HepG2 (cell line): ENCODE data around the gene TIMM23. TPM values are rescaled to one million over a fixed set of nuclear protein-coding genes. Genes with fewer than 3 reads are reported as not detected.
A peak's percentile ranks its signal among the peaks of the same experiment; 100 is the strongest.

Experiments used
- ATAC-seq: fragments of 200-7000 bp; cut with Tn5 transposase; 3 replicates; pipeline ENCODE4 v1.9.1; 2020; ENCODE audit warnings: mild to moderate bottlenecking, moderate library complexity
- BruUV-seq: library from RNA; stranded (reverse); fragments of 400-500 nt; replicated peaks from 2 replicates; lab custom pipeline; 2021; lab: Mats Ljungman, UMichigan
- CTCF ChIA-PET: fragments of 300-600 bp; formaldehyde crosslinking; extraction: SDS; loops from one replicate; lab custom pipeline; 2021; ENCODE audit warnings: low total read pairs, inconsistent platforms, low intra/inter-chr PET ratio; lab: Yijun Ruan, JAX
- POLR2A ChIA-PET: fragments of 350-600 bp; sonication (Branson Sonifier 250); formaldehyde crosslinking; loops from one replicate; lab custom pipeline; 2020; ENCODE audit warnings: antibody characterized with exemption, inconsistent platforms; lab: Yijun Ruan, JAX
- DNase-seq: peaks from one replicate; pipeline ENCODE4 v3.0.0-alpha.2; 2015; ENCODE audit warnings: low spot score
- FAIRE-seq: peaks from 3 replicates; lab custom pipeline; 2011; peaks lifted over from hg19 to GRCh38; lab: Jason Lieb, UNC
- H2AFZ ChIP-seq: one replicate; pipeline ENCODE4 v1.6.1; 2011; ENCODE audit warnings: low read length, inconsistent platforms
- H3K27ac ChIP-seq: fragments of 300-600 bp; 3 replicates; pipeline ENCODE4 v1.8.0; 2011; ENCODE audit warnings: mixed run types, mild to moderate bottlenecking, mixed read lengths, low read length, inconsistent platforms; ENCODE audit not compliant: insufficient read depth; ENCODE audit errors: extremely low read length
- H3K27me3 ChIP-seq, 2 experiments: fragments of 200-600 bp in 1 of 2; 2 replicates in 1 of 2; 3 replicates in 1 of 2; pipeline versions ENCODE4 v1.6.0 to v1.8.0; 2011; ENCODE audit warnings: low read length in 2 of 2, mild to moderate bottlenecking in 2 of 2, moderate library complexity in 2 of 2, inconsistent platforms in 1 of 2; ENCODE audit not compliant: insufficient read depth in 2 of 2, control insufficient read depth in 1 of 2
- H3K36me3 ChIP-seq, 2 experiments: fragments of 200-600 bp in 1 of 2; replicated peaks in 1 of 2; 2 replicates in 1 of 2; 3 replicates in 1 of 2; pipeline versions ENCODE4 v1.5.1 to v1.8.0; 2011; ENCODE audit warnings: low read length in 2 of 2, inconsistent platforms in 1 of 2; ENCODE audit not compliant: insufficient read depth in 2 of 2, control insufficient read depth in 1 of 2
- H3K4me1 ChIP-seq: 2 replicates; pipeline ENCODE4 v1.5.1; 2012; ENCODE audit warnings: low read length, inconsistent platforms; ENCODE audit not compliant: insufficient read depth
- H3K4me2 ChIP-seq: 2 replicates; pipeline ENCODE4 v1.6.0; 2011; ENCODE audit warnings: low read depth, low read length, inconsistent platforms
- H3K4me3 ChIP-seq, 3 experiments: fragments of 200-600 bp in 1 of 3; sonication (generic), shearing (Covaris generic) in 1 of 3; replicated peaks in 1 of 3; 2 replicates each; pipeline ENCODE4 v1.5.1; 2011 to 2016; ENCODE audit warnings: low read length in 3 of 3, inconsistent platforms in 2 of 3, low read depth in 2 of 3, mild to moderate bottlenecking in 2 of 3, control low read depth in 1 of 3, mixed read lengths in 1 of 3; ENCODE audit not compliant: insufficient read depth in 1 of 3
- H3K79me2 ChIP-seq: one replicate; pipeline ENCODE4 v1.6.1; 2011; ENCODE audit warnings: low read length, inconsistent platforms; ENCODE audit not compliant: insufficient read depth
- H3K9ac ChIP-seq: 2 replicates; pipeline ENCODE4 v1.6.0; 2011; ENCODE audit warnings: mild to moderate bottlenecking, low read depth, low read length, inconsistent platforms; ENCODE audit not compliant: insufficient read depth
- H3K9me3 ChIP-seq: 2 replicates; pipeline ENCODE4 v1.5.1; 2012; ENCODE audit warnings: mild to moderate bottlenecking, low read length
- H4K20me1 ChIP-seq: 2 replicates; pipeline ENCODE4 v1.6.0; 2011; ENCODE audit warnings: inconsistent platforms, mild to moderate bottlenecking, low read length, moderate library complexity; ENCODE audit not compliant: insufficient read depth
- HIVEP1 ChIP-seq: sonication (generic); formaldehyde crosslinking; IDR thresholded peaks from 2 replicates; pipeline ENCODE4 v1.4.0; 2020; ENCODE audit warnings: mild to moderate bottlenecking, missing genetic modification reagents
- MAX ChIP-seq: IDR thresholded peaks from 2 replicates; pipeline ENCODE4 v1.6.1; 2012; ENCODE audit warnings: inconsistent platforms
- MBD4 ChIP-seq: IDR thresholded peaks from 2 replicates; pipeline ENCODE4 v1.6.1; 2012; ENCODE audit warnings: low read length, inconsistent platforms, borderline replicate concordance
- POLR2A ChIP-seq, 2 experiments: IDR thresholded peaks; 2 replicates each; pipeline ENCODE4 v1.6.1; 2011; ENCODE audit warnings: low read depth in 2 of 2, low read length in 2 of 2, mild to moderate bottlenecking in 1 of 2, moderate library complexity in 1 of 2; ENCODE audit not compliant: insufficient read depth in 1 of 2
- PPARG ChIP-seq: conservative IDR thresholded peaks from 2 replicates; pipeline ENCODE4 v1.6.1; 2016; ENCODE audit warnings: missing biosample characterization, missing genetic modification reagents
- RBM22 ChIP-seq: fragments of 200-400 bp; formaldehyde crosslinking; optimal IDR thresholded peaks from 2 replicates; pipeline ENCODE3; 2017; ENCODE audit warnings: mild to moderate bottlenecking, low read length, moderate library complexity
- TFDP1 ChIP-seq: IDR thresholded peaks from 2 replicates; pipeline ENCODE4 v1.6.1; 2016; ENCODE audit warnings: missing compliant biosample characterization, missing genetic modification reagents, borderline replicate concordance
- UBTF ChIP-seq: sonication (generic); formaldehyde crosslinking; IDR thresholded peaks from 2 replicates; pipeline ENCODE4 v1.4.0; 2020; ENCODE audit warnings: mild to moderate bottlenecking, missing genetic modification reagents
- ZNF138 ChIP-seq: sonication (generic); formaldehyde crosslinking; IDR thresholded peaks from 2 replicates; pipeline ENCODE4 v1.5.0; 2020; ENCODE audit warnings: mild to moderate bottlenecking, low read depth, missing genetic modification reagents
- ZNF556 ChIP-seq: sonication (generic); formaldehyde crosslinking; IDR thresholded peaks from 2 replicates; pipeline ENCODE4 v1.4.0; 2020; ENCODE audit warnings: mild to moderate bottlenecking, missing genetic modification reagents, borderline replicate concordance
- ZNF792 ChIP-seq: IDR thresholded peaks from 2 replicates; pipeline ENCODE4 v1.6.1; 2016
- WGBS: methylation state at CpG from one replicate; pipeline ENCODE4 v1.1.6; 2017; ENCODE audit warnings: low lambda C conversion rate; 5-methylcytosine and 5-hydroxymethylcytosine counted together
- in situ Hi-C: cut with HindIII; loops from 2 replicates; pipeline ENCODE4 v1.10.0; 2017; ENCODE audit warnings: low pct_unique_long_range_greater_than_20kb; ENCODE audit not compliant: extremely low pct_ligation_motif_present
- intact Hi-C: fragments of 100-400 bp; cut with micrococcal nuclease; formaldehyde crosslinking; loops from one replicate; pipeline ENCODE4 v1.10.0; 2022; ENCODE audit not compliant: unreplicated experiment
- polyA plus RNA-seq, 8 experiments: library from polyadenylated mRNA; depleted of rRNA in 3 of 8; stranded (reverse) in 7 of 8; unstranded in 1 of 8; fragments of >200 nt; fragmentation: Illumina TruSeq in 4 of 8; extraction: Trizol in 4 of 8; gene quantifications; 2 replicates each; pipeline versions ENCODE4 v1.2.1 to v1.2.3, GENCODE V29; 2011 to 2016; ENCODE audit warnings: low read depth in 4 of 8, missing spikeins in 1 of 8, mixed read lengths in 1 of 8; ENCODE audit not compliant: insufficient read depth in 1 of 8
- total RNA-seq, 5 experiments: library from RNA; depleted of rRNA; stranded (reverse); fragments of >200 nt; fragmentation: Illumina TruSeq; extraction: Trizol; gene quantifications; 2 replicates each; pipeline ENCODE4 v1.2.3, GENCODE V29; 2016; ENCODE audit warnings: low read depth in 1 of 5

TIMM23 gene
- total and polyA plus RNA-seq, 2 of the 13 experiments (the other 11 are each of a cell fraction or from before 2014, with no cell fraction given) = 80.2 to 98.6 TPM

GRCh38 chr10:46018453-46019176, 46.3 kb downstream of the TIMM23 start:
- Histone ChIP-seq H3K4me1 (peaks cover 64% of the 10 kb centered on the region), H3K36me3 (peaks cover 21 to 53% of the 10 kb centered on the region in 2 experiments), H3K9me3 (no peaks in the 10 kb centered on the region), H3K9ac (peak overlapping the region; percentile 86; the same call in 1 of the 2 replicates), H3K4me3 (peak overlapping the region; percentile 17 to 92 (median 89); a peak in 4 of 6 replicates), H4K20me1 (peaks cover 95% of the 10 kb centered on the region)
- DNase-seq = no peak
- in situ Hi-C loops = no loop called here
- TF ChIP-seq ZNF792 (CRISPR knock-in tag) = no peak
- TF ChIP-seq ZNF556 (CRISPR knock-in tag) = 0 out of 2 replicates have a peak, but pooled peaks have one; percentile 20
- TF ChIP-seq, all 625 proteins: peak for 1
- H3K4me2 ChIP-seq = peak overlapping the region; percentile 91
- ChIA-PET POLR2A (interaction anchor here (3.0 to 8.7 kb wide), 3 partner anchors 11 to 13 kb away, joined by 17 to 147 read pairs (median 31); partner anchors contain the start of gene NCOA4), CTCF (no interaction called here)
- no peaks in the 10 kb centered on the region; a peak in 1 of 5 replicates for H3K27me3 ChIP-seq
- H3K79me2 ChIP-seq = peaks cover 93% of the 10 kb centered on the region
- H3K27ac ChIP-seq = peak overlapping the region; percentile 86
- 65% methylated on average over 2 of the region's 2 CpGs for WGBS
- FAIRE-seq (no peak), ATAC-seq (no peak)
- intact Hi-C loops = no loop called here
- no peak overlapping the region for H2AFZ ChIP-seq
- BruUV-seq = no TSS peak

GRCh38 chr10:46019177-46019528, 46.9 kb downstream of the TIMM23 start:
- Histone ChIP-seq H3K9ac (peak overlapping the region; percentile 86), H3K4me1 (peaks cover 69% of the 10 kb centered on the region), H2AFZ (no peak overlapping the region), H3K4me2 (peak overlapping the region; percentile 91), H3K27ac (peak overlapping the region; percentile 86), H3K9me3 (no peaks in the 10 kb centered on the region), H4K20me1 (peaks cover 96% of the 10 kb centered on the region), H3K27me3 (no peaks in the 10 kb centered on the region; a peak in 1 of 5 replicates), H3K4me3 (peak overlapping the region; percentile 17 to 92 (median 89)), H3K36me3 (peaks cover 19 to 49% of the 10 kb centered on the region in 2 experiments), H3K79me2 (peaks cover 96% of the 10 kb centered on the region)
- ATAC-seq = no peak
- CTCF ChIA-PET = no interaction called here
- DNase-seq = no peak
- no peak for FAIRE-seq
- POLR2A ChIA-PET = interaction anchor here (1.3 to 8.7 kb wide), 4 partner anchors 10 to 20 kb away, joined by 7 to 147 read pairs (median 24); partner anchors contain the start of gene NCOA4
- no peak for TF ChIP-seq HIVEP1
- peak; percentile 81 for TF ChIP-seq RBM22
- peak; percentile 26; the same call in 1 of the 2 replicates for TF ChIP-seq MBD4
- peak; percentile 11; the same call in 1 of the 2 replicates for TF ChIP-seq MAX
- 0 out of 4 replicates have a peak, but pooled peaks of 1 of the 2 experiments have one; percentile 17 for TF ChIP-seq POLR2A (IDR thresholded peaks at IDR 0.05; ENCODE audit: insufficient read depth in 1 of 2, low read depth in 2 of 2, low read length in 2 of 2)
- no peak for TF ChIP-seq ZNF138
- no peak for TF ChIP-seq TFDP1
- TF ChIP-seq PPARG = no peak
- 0 out of 2 replicates have a peak, but pooled peaks have one; percentile 10 for TF ChIP-seq UBTF (CRISPR knock-in tag)
- intact Hi-C loops (no loop called here), in situ Hi-C loops (no loop called here)
- 13% methylated on average over 3 of the region's 3 CpGs for WGBS
- no TSS peak for BruUV-seq
